ENCODE measurements around the gene NUP188.

Gene NUP188

GRCh38 chr9:129028192-129028966, 80.9 kb downstream of the NUP188 start, which contains the start of gene SH3GLB2:
TSS of gene SH3GLB2 (minus strand) at chr9:129028331. CDS start at chr9:129028154, 177 bp downstream.
- DNase-seq (ENCODE audit: low spot score), result peak; percentile 98

GRCh38 chr9:129030191-129030590, 82.7 kb downstream of the NUP188 start:
- DNase-seq (ENCODE audit: low spot score), result no peak

GRCh38 chr9:129031514-129031913, 84.0 kb downstream of the NUP188 start:
- DNase-seq (ENCODE audit: low spot score), result no peak

- DNase-seq (ENCODE audit: low spot score), result no peak
Measured at GRCh38 chr9:129032541-129033159, 85.2 kb downstream of the NUP188 start.

- DNase-seq (ENCODE audit: low spot score), result no peak
Measured at GRCh38 chr9:129033216-129033615, 85.7 kb downstream of the NUP188 start.

GRCh38 chr9:129035838-129036237, 88.3 kb downstream of the NUP188 start:
- DNase-seq (ENCODE audit: low spot score), result peak; percentile 30

GRCh38 chr9:129036241-129036922, 88.9 kb downstream of the NUP188 start, which contains the start of gene MIGA2:
TSS of gene MIGA2 (plus strand) at chr9:129036626. CDS start at chr9:129040595, 3,969 bp downstream.
- DNase-seq (ENCODE audit: low spot score), result peak; percentile 100

GRCh38 chr9:129036923-129037766, 89.6 kb downstream of the NUP188 start:
- no peak for DNase-seq (ENCODE audit: low spot score)

- DNase-seq (ENCODE audit: low spot score), result no peak
Measured at GRCh38 chr9:129037767-129038098, 90.2 kb downstream of the NUP188 start.

- no peak for DNase-seq (ENCODE audit: low spot score)
Measured at GRCh38 chr9:129038109-129038852, 90.8 kb downstream of the NUP188 start.

- DNase-seq (ENCODE audit: low spot score), result no peak
Measured at GRCh38 chr9:129040113-129040643, 92.7 kb downstream of the NUP188 start.

- DNase-seq (ENCODE audit: low spot score), result no peak
Measured at GRCh38 chr9:129042016-129042415, 94.5 kb downstream of the NUP188 start.

GRCh38 chr9:129052592-129052991, 105.1 kb downstream of the NUP188 start:
- no peak for DNase-seq (ENCODE audit: low spot score)

GRCh38 chr9:129053020-129053419, 105.5 kb downstream of the NUP188 start:
- DNase-seq (ENCODE audit: low spot score), result no peak

GRCh38 chr9:129054163-129054851, 106.8 kb downstream of the NUP188 start:
- no peak for DNase-seq (ENCODE audit: low spot score)
